Skeletal muscle cell (primary cell): ENCODE measurements around the gene KIF4B.
"Not testable (repeated sequence)": the region's sequence is repeated elsewhere in the genome, so short reads cannot be mapped to it uniquely, and the experiment has no call there.

Source experiments
- DNase-seq: peaks from one replicate; pipeline ENCODE4 v3.0.0-alpha.2; 2010; ENCODE audit warnings: low read depth
- H3K4me3 ChIP-seq: 2 replicates; pipeline ENCODE4 v1.5.1; 2011; ENCODE audit warnings: low read depth, mild to moderate bottlenecking, control low read depth, low read length, moderate library complexity

The KIF4B gene, protein sequence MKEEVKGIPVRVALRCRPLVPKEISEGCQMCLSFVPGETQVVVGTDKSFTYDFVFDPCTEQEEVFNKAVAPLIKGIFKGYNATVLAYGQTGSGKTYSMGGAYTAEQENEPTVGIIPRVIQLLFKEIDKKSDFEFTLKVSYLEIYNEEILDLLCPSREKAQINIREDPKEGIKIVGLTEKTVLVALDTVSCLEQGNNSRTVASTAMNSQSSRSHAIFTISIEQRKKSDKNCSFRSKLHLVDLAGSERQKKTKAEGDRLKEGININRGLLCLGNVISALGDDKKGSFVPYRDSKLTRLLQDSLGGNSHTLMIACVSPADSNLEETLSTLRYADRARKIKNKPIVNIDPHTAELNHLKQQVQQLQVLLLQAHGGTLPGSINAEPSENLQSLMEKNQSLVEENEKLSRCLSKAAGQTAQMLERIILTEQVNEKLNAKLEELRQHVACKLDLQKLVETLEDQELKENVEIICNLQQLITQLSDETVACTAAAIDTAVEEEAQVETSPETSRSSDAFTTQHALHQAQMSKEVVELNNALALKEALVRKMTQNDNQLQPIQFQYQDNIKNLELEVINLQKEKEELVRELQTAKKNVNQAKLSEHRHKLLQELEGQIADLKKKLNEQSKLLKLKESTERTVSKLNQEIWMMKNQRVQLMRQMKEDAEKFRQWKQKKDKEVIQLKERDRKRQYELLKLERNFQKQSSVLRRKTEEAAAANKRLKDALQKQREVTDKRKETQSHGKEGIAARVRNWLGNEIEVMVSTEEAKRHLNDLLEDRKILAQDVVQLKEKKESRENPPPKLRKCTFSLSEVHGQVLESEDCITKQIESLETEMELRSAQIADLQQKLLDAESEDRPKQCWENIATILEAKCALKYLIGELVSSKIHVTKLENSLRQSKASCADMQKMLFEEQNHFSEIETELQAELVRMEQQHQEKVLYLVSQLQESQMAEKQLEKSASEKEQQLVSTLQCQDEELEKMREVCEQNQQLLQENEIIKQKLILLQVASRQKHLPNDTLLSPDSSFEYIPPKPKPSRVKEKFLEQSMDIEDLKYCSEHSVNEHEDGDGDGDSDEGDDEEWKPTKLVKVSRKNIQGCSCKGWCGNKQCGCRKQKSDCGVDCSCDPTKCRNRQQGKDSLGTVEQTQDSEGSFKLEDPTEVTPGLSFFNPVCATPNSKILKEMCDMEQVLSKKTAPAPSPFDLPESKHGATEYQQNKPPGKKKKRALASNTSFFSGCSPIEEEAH

DNA sequence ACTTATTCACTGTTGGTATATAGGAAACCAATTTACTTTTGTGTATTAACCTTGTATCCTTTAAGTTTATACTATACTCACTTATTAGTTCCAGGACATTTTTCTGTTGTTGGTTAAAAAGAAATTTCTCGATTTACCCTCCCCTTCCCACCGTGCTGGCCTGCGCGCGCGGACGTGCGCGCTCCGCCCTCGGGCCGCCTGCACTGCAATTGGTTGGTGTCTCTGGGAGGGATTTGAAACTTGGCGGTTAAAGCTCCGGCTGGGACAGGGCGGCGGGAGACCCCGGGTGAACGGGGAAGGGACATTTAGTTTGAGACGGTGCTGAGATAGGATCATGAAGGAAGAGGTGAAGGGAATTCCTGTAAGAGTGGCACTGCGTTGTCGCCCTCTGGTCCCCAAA is at the start of gene KIF4B:
Gene KIF4B, plus strand, starts transcription at position 230 of the 400 bp plus-strand sequence. Its CDS starts 105 bp downstream, at position 335.
- no peak within 1 kb of the TSS for H3K4me3 ChIP-seq
- DNase-seq, result no peak

DNA sequence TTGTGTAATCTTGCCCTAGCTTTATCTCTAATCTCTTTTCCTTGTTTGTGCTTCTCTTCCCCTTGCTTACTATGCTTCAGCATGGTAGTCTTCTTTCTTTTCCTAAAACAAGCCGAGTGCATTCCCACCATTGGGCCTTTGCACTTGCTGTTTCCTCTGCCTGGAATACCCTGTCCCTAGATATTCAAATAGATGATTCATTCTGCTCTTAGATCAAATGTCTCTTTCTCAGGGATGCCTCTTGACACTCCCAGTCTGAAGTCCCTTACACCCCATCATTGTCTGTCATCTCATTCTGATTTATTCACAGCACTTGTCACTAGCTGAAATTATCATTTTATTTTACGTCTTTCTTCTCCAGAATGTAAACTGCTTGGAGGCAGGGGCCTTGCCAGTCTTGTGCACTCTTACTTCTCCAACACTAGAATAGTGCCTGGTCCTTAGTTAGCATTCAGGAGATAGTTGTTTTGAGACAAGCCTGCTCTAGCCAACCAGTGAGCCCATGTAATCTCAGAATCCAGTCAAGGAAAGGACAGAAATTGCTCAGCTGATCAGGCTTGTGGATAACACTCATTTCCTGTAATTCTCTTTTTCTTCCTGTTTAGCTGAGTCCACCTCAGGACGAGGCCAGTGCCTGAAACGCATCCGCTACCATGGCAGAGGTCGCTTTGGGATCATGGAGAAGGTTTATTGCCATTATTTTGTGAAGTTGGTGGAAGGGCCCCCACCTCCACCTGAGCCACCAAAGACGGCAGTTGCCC is 47.3 kb upstream of the KIF4B start:
- H3K4me3 ChIP-seq, result no peak overlapping the region
- no peak for DNase-seq

DNA sequence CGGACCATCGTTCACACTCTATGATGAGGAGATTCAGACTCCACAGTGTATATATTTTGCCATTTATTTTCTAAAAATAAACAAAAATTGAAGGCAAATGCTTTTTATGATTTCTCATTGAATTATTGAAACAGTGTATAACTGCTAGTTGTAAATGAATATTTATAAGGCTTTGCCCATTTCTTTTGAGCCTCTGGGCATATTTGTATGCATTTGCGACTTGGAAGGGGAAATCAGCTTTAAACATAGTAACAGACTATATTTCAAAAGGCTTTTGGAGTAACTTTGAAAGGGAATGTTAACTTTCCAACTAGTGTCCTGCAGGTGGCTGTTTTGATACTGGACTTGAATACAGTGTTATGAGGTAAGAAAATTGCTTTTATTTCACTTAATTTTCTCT is 46.7 kb upstream of the KIF4B start:
- DNase-seq, result no peak
- no peak overlapping the region for H3K4me3 ChIP-seq

DNA sequence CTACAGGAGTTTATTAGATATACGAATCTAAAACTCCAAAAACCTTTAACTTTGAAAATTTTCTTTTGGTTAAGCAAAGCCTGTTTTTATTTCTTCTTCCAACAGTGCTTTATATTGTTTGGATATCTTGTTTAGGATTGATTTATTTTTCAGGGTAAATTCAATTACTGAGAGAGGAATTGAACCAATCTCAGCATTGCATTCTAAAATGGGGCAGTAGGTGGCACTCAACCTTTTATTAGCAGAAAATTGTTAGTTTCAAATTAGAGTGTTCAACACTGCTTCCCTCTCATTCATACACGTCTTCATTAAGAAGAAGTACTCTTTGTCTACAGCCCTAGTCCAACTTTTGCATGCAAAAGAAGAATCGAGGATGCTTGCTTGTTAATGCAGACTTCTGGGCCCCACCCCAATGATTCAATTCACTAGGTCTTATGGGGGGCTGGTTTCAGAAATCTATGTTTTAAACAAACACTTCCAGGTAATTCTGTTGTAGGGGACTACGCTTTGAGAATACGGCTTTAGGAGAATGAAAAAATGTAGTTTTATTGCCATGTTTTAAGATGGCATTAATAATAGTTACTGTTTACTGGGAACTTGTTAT is 46.0 kb upstream of the KIF4B start:
- H3K4me3 ChIP-seq, result no peak overlapping the region
- no peak for DNase-seq

DNA sequence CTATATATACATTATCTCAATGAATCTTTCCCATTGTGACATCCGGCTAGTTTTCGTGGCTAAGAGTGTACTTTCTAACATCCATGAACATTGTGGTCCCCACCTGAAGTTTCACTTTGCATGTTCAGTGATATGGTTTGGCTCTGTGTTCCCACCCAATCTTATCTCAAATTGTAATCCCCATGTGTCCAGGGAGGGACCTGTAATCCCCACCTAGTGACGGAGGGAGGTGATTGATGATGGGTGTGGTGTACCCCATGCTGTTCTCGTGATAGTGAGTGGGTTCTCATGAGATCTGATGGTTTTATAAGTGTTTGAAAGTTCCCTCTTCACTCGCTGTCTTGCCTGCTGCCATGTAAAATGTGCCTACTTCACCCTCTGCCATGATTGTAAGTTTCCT is 44.6 kb upstream of the KIF4B start:
- no peak for DNase-seq
- no peak overlapping the region for H3K4me3 ChIP-seq

DNA sequence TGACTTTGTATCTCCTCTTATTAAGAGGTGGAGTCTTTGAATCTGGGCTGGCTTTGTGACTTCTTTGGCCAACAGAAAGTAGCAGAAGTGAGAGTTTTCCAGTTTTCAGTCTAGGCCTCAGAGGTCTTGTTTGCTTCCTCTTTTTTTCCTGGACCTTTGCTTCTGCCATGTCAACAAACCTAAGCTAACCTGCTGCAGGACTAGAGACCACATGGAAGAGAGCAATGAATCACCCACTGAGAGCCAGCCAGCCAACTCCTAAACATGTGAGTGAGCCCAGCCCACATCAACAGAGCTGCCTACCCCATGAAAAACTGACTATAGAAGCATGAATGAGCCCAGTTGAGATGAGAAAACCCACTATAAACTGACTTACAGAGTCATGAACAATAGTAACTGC is 42.8 kb upstream of the KIF4B start:
- H3K4me3 ChIP-seq, result no peak overlapping the region
- DNase-seq, result no peak

DNA sequence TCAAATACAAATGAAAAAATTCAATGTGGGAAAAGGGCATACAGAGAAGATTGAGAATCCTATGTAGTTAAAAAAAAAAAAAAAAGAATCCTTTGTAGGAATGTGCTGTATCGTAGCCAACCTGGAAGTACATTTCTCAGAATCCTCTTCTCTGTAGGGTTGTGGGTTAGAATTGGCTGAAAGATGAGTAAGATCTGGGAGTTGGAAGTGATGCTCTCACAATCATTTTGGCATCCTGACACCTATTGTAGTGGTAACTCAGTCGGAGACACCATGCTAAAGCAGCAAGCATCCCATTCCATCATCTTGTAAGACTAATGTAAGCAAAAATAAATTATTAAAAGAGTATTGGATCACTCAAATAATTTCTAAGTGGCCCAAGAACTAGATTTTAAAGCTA is 42.1 kb upstream of the KIF4B start:
- no peak overlapping the region for H3K4me3 ChIP-seq
- no peak for DNase-seq

DNA sequence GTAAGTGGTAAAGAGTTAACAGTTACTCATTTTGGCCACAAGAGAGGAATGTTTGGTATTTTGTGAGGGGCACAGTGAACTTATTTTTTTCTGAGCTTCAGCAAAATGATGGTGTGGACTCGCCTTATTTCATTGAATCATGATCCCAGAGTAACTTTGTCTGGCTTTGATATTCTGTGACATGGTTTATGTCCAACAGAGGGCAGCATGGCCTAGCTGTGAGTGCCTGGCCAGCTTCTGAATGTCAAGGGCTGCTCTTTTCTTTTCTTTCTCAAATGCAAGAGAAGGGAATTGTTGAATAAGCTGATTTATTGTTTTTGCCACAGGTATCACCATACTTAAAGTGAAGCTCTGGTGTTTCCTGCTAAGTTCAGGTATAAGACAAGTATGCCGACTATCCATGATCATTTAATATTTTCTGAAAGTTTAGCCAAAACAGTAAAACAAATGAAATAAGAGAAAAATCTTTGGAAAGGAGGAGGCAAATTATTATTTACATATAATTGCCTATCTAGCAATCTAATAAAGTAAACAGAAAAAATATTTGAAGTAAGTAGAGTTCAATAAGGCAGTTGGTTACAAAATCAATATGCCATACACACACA is 41.0 kb upstream of the KIF4B start:
- H3K4me3 ChIP-seq, result no peak overlapping the region
- no peak for DNase-seq

DNA sequence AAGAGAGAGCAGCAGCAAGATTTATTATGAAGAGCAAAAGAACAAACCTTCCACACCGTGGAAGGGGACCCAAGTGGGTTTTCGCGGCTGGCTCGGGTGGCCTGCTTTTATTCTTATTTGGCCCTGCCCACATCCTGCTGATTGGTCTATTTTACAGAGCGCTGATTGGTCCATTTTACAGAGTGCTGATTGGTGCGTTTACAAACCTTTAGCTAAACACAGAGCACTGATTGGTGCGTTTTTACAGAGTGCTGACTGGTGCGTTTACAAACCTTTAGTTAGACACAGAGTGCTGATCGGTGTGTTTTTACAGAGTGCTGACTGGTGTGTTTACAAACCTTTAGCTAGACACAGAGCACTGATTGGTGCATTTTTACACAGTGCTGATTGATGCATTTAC is 37.5 kb upstream of the KIF4B start:
- not testable (repeated sequence) for DNase-seq, H3K4me3 ChIP-seq

DNA sequence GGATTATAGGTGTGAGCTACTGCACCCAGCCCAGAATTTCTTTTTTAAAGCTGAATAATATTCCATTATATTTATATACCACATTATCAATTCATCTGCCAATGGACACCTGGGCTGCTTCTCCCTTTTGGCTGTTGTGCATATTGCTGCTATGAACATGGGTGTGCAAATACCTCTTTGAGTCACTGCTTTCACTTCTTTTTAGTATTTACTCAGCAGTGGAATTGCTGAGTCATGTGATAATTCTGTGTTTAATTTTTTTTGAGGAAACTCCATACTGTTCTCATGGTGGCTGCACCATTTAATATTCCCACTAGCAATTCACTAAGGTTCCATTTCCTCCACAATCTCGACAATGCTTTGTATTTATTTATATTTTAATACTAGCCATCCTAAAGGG is 36.1 kb upstream of the KIF4B start:
- H3K4me3 ChIP-seq, result no peak overlapping the region
- DNase-seq, result no peak

DNA sequence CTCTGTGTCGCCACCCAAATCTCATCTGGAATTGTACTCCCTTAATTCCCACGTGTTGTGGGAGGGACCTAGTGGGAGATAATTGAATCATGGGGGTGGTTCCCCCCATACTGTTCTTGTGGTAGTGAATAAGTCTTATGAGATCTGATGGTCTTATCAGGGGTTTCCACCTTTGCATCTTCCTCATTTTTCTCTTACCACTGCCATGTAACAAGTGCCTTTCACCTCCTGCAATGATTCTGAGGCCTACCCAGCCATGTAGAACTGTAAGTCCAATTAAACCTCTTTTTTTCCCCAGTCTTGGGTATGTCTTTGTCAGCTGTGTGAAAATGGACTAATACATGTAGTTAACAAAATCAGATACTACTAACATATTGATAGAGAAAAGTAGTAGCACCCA is 35.3 kb upstream of the KIF4B start:
- H3K4me3 ChIP-seq, DNase-seq: not testable (repeated sequence)

DNA sequence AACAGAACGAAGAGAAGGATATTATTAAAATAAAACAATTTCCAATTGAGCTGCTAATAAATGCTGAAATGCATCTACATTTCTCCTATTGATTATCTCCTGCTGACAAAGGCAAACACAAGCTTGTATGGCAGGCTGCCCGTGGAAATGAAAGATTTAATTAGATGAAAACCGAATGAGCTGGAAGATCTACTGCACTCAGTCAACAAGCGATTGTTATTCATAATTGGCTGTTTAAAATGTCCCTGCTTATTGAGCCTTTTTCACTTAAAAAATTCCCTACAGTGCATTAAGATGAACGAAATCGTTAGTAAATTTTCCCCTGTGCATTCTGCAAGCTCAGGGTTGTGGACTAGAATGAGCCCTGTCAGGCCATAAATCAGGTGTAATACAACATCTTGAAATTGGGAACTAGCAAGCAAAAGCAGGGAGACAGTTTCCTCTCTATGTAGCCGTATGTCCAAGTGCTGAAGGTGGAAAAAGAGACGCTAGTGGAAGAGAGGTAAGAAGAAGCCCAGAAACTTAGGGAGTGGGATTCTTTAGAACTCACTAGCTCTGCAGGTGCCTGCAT is 28.5 kb upstream of the KIF4B start:
- H3K4me3 ChIP-seq, result no peak overlapping the region
- no peak for DNase-seq

DNA sequence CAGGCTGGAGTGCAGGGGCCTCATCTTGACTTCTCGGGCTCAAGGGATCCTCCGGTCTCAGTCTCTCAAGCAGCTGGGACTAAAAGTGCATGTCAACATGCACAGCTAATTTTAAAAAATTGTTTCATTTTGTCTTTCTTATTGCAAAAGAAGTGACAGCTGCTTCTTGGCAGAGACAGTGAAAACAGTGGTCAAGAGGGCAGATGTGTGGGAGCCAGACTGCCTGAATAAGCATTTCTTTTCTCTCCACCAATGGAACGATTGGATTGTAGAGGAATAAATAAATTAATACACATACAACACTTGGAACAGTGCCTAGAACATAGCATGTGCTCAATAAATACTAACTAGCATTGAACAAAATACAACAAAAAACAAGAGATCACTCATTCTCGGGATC is 27.4 kb upstream of the KIF4B start:
- H3K4me3 ChIP-seq, result no peak overlapping the region
- peak; percentile 25 for DNase-seq

DNA sequence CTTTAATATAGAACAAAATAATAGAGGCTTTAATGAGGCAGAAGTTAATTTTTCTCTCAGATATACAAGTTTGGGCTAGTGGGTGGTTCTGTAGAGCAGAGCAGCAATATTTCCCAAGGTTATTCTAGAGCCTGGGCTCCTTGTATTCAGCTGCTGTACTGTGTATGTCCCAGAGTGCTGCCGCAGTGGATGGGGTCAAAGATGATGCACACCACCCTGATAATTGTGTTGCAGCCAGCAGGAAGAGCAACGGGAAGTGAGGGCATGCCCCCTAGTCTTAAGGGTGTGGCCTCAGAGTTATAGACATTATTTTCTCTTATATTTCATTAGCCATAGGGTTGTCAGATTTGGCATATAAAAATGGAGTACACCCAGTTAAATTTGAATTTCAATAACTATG is 23.9 kb upstream of the KIF4B start:
- DNase-seq, result no peak
- no peak overlapping the region for H3K4me3 ChIP-seq

DNA sequence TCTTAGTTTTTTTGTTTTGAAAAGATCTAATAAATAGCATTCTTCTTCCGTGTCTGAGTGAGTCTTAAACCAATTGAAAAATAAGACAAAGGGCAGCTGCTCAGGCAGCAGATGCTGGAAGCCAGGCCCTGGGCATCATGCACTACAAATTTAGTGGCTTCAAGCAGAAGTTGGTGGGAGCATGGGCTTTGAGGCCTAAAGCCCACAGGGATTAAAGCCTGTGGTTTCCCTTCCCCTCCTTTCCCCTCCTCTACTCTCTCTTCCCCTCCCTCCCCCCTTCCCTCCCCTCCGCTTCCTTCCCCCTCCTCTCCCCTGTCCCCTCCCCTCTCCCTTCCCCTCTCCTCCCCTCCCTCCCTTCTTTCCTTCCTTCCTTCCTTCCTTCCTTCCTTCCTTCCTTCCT is 20.1 kb upstream of the KIF4B start:
- H3K4me3 ChIP-seq, result no peak overlapping the region
- DNase-seq, result no peak

DNA sequence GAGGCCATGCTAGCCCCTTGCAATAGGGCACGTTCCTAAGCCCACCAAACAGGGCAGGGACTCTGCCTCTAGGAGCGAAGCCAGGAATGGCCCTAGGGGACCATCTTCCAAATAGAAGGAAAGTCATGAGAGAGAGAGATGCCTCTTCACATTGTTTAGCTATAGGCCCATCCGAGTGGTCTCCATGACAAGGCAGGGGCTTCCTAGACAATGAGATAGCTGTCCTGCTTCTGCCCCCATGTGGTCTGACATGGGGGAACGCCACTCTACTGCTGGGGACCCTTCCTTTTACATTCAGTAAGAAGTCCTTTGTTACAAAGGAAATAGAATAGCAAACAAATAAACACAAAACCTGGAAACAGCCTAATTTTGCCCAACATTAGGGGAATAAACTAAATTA is 17.9 kb upstream of the KIF4B start:
- no peak for DNase-seq

DNA sequence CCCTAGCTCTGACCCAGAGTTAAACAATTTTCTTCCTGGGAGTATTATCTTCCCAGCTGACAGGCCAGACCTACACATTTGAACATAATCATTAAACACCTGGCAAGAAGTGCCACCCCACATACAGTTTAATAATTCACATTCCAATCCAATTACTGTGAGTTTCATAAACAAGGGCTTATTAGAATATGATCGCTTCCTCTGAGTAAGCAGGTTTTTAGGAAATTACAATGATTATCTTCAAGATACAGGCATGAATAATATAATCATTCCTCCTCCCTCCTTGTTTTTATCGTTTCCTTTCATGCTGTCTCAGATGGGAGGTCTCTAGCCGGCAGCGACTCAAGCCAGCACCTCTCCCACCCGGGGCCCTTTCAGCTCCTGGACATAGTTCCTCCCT is 15.8 kb upstream of the KIF4B start:
- no peak for DNase-seq
- H3K4me3 ChIP-seq, result no peak overlapping the region

More for the DNA sequence above, 17.9 kb upstream of the KIF4B start:
- no peak overlapping the region for H3K4me3 ChIP-seq

DNA sequence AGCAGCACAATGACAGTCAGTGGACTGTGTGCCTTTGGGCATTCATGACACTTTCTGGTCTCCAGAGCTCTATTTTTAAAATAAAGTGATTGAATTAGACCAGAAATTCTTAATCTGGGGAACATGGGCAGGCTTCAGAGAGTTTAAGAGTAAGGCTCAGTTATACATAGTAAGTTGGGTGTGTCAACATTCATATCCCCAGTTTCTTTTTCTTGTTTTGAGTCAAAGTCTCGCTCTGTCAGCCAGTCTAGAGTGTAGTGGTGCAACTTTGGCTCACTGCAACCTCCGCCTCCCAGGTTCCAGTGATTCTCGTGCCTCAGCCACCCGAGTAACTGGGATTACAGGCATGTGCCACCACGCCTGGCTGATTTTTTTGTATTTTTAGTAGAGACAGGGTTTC is 13.7 kb upstream of the KIF4B start:
- no peak overlapping the region for H3K4me3 ChIP-seq
- no peak for DNase-seq
